GM12878 (cell line): ENCODE measurements around the gene HAAO. TPM values are rescaled to one million over a fixed set of nuclear protein-coding genes. Genes with fewer than 3 reads are reported as not detected.

ENCODE experiments used
- ATAC-seq: fragments of 200-7000 bp; cut with Tn5 transposase; 3 replicates; pipeline ENCODE4 v1.9.1; 2020; ENCODE audit warnings: mild to moderate bottlenecking, moderate library complexity
- BruUV-seq: library from RNA; stranded (reverse); fragments of 400-500 nt; replicated peaks from 2 replicates; lab custom pipeline; 2021; lab: Mats Ljungman, UMichigan
- CTCF ChIA-PET: fragments of 300-600 bp; sonication (Branson Sonifier 250); formaldehyde crosslinking; extraction: SDS; loops from one replicate; lab custom pipeline; 2021; ENCODE audit warnings: inconsistent platforms; lab: Yijun Ruan, JAX
- POLR2A ChIA-PET: fragments of 350-600 bp; formaldehyde crosslinking; extraction: SDS; loops from one replicate; lab custom pipeline; 2021; ENCODE audit warnings: inconsistent platforms; lab: Charles Lee
- RAD21 ChIA-PET: fragments of 300-600 bp; sonication (Branson Sonifier 250); formaldehyde crosslinking; loops from one replicate; lab custom pipeline; 2023; ENCODE audit warnings: antibody characterized with exemption; ENCODE audit not compliant: unreplicated experiment; lab: Charles Lee
- SMC1A ChIA-PET: fragments of 300-600 bp; sonication (Branson Sonifier 250); formaldehyde crosslinking; loops from one replicate; lab custom pipeline; 2023; ENCODE audit not compliant: unreplicated experiment, uncharacterized antibody; lab: Charles Lee
- DNase-seq: peaks from one replicate; pipeline ENCODE4 v3.0.0-alpha.2; 2011; ENCODE audit warnings: low read depth, low spot score
- FAIRE-seq: peaks from 3 replicates; lab custom pipeline; 2011; peaks lifted over from hg19 to GRCh38; lab: Jason Lieb, UNC
- H2AFZ ChIP-seq: 2 replicates; pipeline ENCODE4 v1.6.0; 2011; ENCODE audit warnings: low read depth, low read length, control low read depth; ENCODE audit not compliant: control insufficient read depth
- H3K27ac ChIP-seq: 2 replicates; pipeline ENCODE4 v1.5.1; 2011; ENCODE audit warnings: control low read depth; ENCODE audit not compliant: control insufficient read depth, insufficient read depth
- H3K27me3 ChIP-seq, 2 experiments: replicated peaks in 1 of 2; 2 replicates each; pipeline versions ENCODE4 v1.6.0 to v1.6.1; 2011; ENCODE audit warnings: low read length in 1 of 2; ENCODE audit not compliant: control insufficient read depth in 2 of 2, insufficient read depth in 2 of 2
- H3K36me3 ChIP-seq, 2 experiments: 2 replicates each; pipeline ENCODE4 v1.5.1; 2011; ENCODE audit warnings: low read length in 1 of 2; ENCODE audit not compliant: control insufficient read depth in 2 of 2, insufficient read depth in 2 of 2
- H3K4me1 ChIP-seq: 2 replicates; pipeline ENCODE4 v1.6.1; 2011; ENCODE audit warnings: mild to moderate bottlenecking, low read length, moderate library complexity, mixed read lengths; ENCODE audit not compliant: control insufficient read depth, insufficient read depth
- H3K4me2 ChIP-seq: 2 replicates; pipeline ENCODE4 v1.6.0; 2011; ENCODE audit warnings: control low read depth; ENCODE audit not compliant: control insufficient read depth, insufficient read depth
- H3K4me3 ChIP-seq: fragments of 200-600 bp; sonication (generic); 2 replicates; pipeline ENCODE4 v1.5.1; 2016
- H3K79me2 ChIP-seq: 2 replicates; pipeline ENCODE4 v1.6.0; 2011; ENCODE audit warnings: low read length; ENCODE audit not compliant: control insufficient read depth, insufficient read depth
- H3K9ac ChIP-seq: 2 replicates; pipeline ENCODE4 v1.8.0; 2011; ENCODE audit warnings: low read length, control low read depth, mixed read lengths; ENCODE audit not compliant: control insufficient read depth, insufficient read depth
- H3K9me3 ChIP-seq: replicated peaks from 3 replicates; pipeline ENCODE4 v1.5.1; 2011; ENCODE audit warnings: mild to moderate bottlenecking, low read length; ENCODE audit not compliant: control insufficient read depth, insufficient read depth
- H4K20me1 ChIP-seq: 2 replicates; pipeline ENCODE4 v1.6.0; 2011; ENCODE audit not compliant: control insufficient read depth, insufficient read depth
- ATF7 ChIP-seq: fragments of 450-650 bp; IDR thresholded peaks from 2 replicates; pipeline ENCODE4 v1.6.1; 2016; ENCODE audit warnings: low read depth, mild to moderate bottlenecking
- BACH1 ChIP-seq: fragments of 450-650 bp; IDR thresholded peaks from 2 replicates; pipeline ENCODE4 v1.6.1; 2017; ENCODE audit warnings: mild to moderate bottlenecking, borderline replicate concordance
- CBX3 ChIP-seq: fragments of 200-600 bp; sonication (generic); IDR thresholded peaks from 2 replicates; pipeline ENCODE4 v1.6.1; 2016; ENCODE audit warnings: low read depth, borderline replicate concordance
- CTCF ChIP-seq, 3 experiments: IDR thresholded peaks in 2 of 3; conservative IDR thresholded peaks in 1 of 3; 2 replicates each; pipeline ENCODE4 v1.5.1; 2011; ENCODE audit warnings: low read depth in 3 of 3, low read length in 3 of 3, mild to moderate bottlenecking in 3 of 3, control low read depth in 2 of 3, moderate library complexity in 2 of 3, inconsistent platforms in 1 of 3, mixed read lengths in 1 of 3; ENCODE audit not compliant: control insufficient read depth in 2 of 3, insufficient read depth in 1 of 3; ENCODE audit errors: extremely low read depth in 1 of 3
- EP300 ChIP-seq, 2 experiments: fragments of 150-350 bp in 1 of 2; IDR thresholded peaks; 2 replicates each; pipeline ENCODE4 v1.6.1; 2011 to 2012; ENCODE audit warnings: low read depth in 2 of 2, low read length in 2 of 2, borderline replicate concordance in 1 of 2, improper control_type of control experiment in 1 of 2, inconsistent platforms in 1 of 2; ENCODE audit not compliant: control insufficient read depth in 1 of 2
- FOXK2 ChIP-seq: fragments of 450-650 bp; IDR thresholded peaks from 2 replicates; pipeline ENCODE4 v1.6.1; 2017; ENCODE audit warnings: mild to moderate bottlenecking, moderate library complexity
- IKZF1 ChIP-seq: fragments of 450-650 bp; conservative IDR thresholded peaks from 2 replicates; pipeline ENCODE4 v1.6.1; 2017; ENCODE audit warnings: antibody characterized with exemption, mild to moderate bottlenecking
- IRF4 ChIP-seq: IDR thresholded peaks from 2 replicates; pipeline ENCODE4 v1.6.1; 2011; ENCODE audit warnings: low read depth, low read length
- MYC ChIP-seq: IDR thresholded peaks from 2 replicates; pipeline ENCODE4 v1.6.1; 2011; ENCODE audit warnings: mild to moderate bottlenecking, low read length, moderate library complexity, inconsistent platforms; ENCODE audit not compliant: insufficient read depth, insufficient replicate concordance, insufficient read length, severe bottlenecking
- NR2C2 ChIP-seq: IDR thresholded peaks from 2 replicates; pipeline ENCODE4 v1.6.1; 2011; ENCODE audit warnings: borderline replicate concordance, low read depth; ENCODE audit not compliant: control insufficient read depth, insufficient read length
- NRF1 ChIP-seq: conservative IDR thresholded peaks from 2 replicates; pipeline ENCODE4 v1.6.1; 2011; ENCODE audit warnings: mild to moderate bottlenecking, low read depth, low read length, improper control_type of control experiment
- PKNOX1 ChIP-seq: fragments of 450-650 bp; IDR thresholded peaks from 2 replicates; pipeline ENCODE4 v1.6.1; 2016; ENCODE audit warnings: mild to moderate bottlenecking
- RB1 ChIP-seq: fragments of 450-650 bp; formaldehyde crosslinking; IDR thresholded peaks from 2 replicates; pipeline ENCODE4 v1.6.1; 2017; ENCODE audit warnings: mild to moderate bottlenecking, borderline replicate concordance
- SIN3A ChIP-seq: IDR thresholded peaks from 2 replicates; pipeline ENCODE4 v1.6.1; 2012; ENCODE audit warnings: low read depth, low read length, improper control_type of control experiment
- SREBF1 ChIP-seq: IDR thresholded peaks from 2 replicates; pipeline ENCODE4 v1.6.1; 2012; ENCODE audit warnings: mild to moderate bottlenecking, low read length
- SREBF2 ChIP-seq: IDR thresholded peaks from 2 replicates; pipeline ENCODE4 v1.6.1; 2012; ENCODE audit warnings: mild to moderate bottlenecking, low read length
- SUZ12 ChIP-seq: fragments of 200-600 bp; sonication (generic); IDR thresholded peaks from one replicate; pipeline ENCODE4 v1.6.1; 2018; ENCODE audit warnings: antibody characterized with exemption, mild to moderate bottlenecking; ENCODE audit not compliant: unreplicated experiment
- TARDBP ChIP-seq: IDR thresholded peaks from 2 replicates; pipeline ENCODE4 v1.6.1; 2016; ENCODE audit warnings: borderline replicate concordance
- WGBS: methylation state at CpG from one replicate; pipeline ENCODE4 v1.1.6; 2016; ENCODE audit warnings: low lambda C conversion rate; ENCODE audit not compliant: insufficient replicate concordance, insufficient coverage; ENCODE audit errors: missing lambda C conversion rate; 5-methylcytosine and 5-hydroxymethylcytosine counted together
- in situ Hi-C: fragments of 300-500 bp; cut with MboI; formaldehyde crosslinking; loops from 9 replicates; pipeline ENCODE4 v1.14.3; 2018; ENCODE audit warnings: mixed read lengths
- intact Hi-C: fragments of 100-400 bp; cut with micrococcal nuclease; formaldehyde crosslinking; loops from one replicate; pipeline ENCODE4 v1.14.2; 2022; ENCODE audit not compliant: unreplicated experiment
- polyA plus RNA-seq, 11 experiments: library from polyadenylated mRNA; depleted of rRNA in 4 of 11; unstranded in 6 of 11; stranded (reverse) in 5 of 11; fragments of >200 nt; fragmentation: Nextera tagmentation in 4 of 11; fragmentation: Illumina TruSeq in 1 of 11; extraction: Ambion mirVana in 4 of 11; extraction: Trizol in 1 of 11; gene quantifications; 1 replicate in 1 of 11; 2 replicates in 10 of 11; pipeline versions ENCODE4 v1.2.1 to v1.2.3, GENCODE V29; 2011 to 2016; ENCODE audit warnings: inconsistent platforms in 2 of 11, missing spikeins in 2 of 11, low read depth in 1 of 11
- total RNA-seq, 4 experiments: library from RNA; depleted of rRNA in 3 of 4; stranded (reverse); fragments of >200 nt in 3 of 4; fragmentation: Illumina TruSeq in 1 of 4; extraction: Trizol in 1 of 4; gene quantifications; 2 replicates each; pipeline versions ENCODE4 v1.2.1 to v1.2.3, GENCODE V29; 2013 to 2021
- TF ChIP-seq, protein P1 (sequence below): fragments of 450-650 bp; IDR thresholded peaks from 2 replicates; pipeline ENCODE4 v1.6.1; 2017; ENCODE audit warnings: low read depth, mild to moderate bottlenecking, moderate library complexity

The HAAO gene
- total and polyA plus RNA-seq, 10 of the 15 experiments (the other 5 are each of a cell fraction or from before 2014, with no cell fraction given) = 4.3 to 58.7 (median 26.8) TPM

DNA sequence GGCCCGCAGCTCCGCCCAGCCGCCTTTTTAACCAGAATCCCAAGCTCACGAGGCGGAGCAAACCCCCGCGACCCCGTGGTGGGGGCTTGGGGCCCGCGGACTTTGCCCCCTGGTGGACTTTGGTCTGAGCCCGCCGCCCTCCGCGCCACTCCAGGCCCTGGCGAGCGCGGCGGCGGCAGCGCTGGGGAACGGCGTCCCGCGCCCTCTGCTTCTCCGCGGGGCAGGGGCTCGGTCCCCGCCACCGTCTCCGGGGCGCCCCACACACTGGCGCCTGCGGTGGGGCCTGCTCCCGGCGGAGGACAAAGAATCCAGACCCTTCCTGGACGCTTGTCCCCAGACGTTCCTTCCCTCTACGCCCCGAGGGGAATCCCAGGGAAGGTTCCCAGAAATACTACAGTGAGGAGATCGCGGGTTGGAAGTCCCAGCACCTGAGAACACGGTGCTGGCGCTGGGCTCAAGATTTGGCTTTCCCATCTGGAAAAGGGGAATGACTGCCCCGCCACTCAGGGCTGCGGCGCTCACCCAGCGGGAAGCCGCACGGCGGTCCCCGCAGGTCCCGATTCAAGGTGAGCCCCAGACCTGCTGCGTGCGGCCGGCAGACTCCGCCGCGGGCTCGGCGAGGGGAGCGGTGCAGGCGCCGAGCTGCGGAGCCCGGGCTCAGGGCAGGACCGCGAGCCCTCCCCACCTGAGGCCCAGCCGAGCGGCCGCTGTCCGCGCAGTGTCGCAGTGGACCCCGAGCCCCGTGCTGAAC, at the start of gene HAAO (continued):
- peak; percentile 9 to 27 (median 12); a peak in 1 of 6 replicates for TF ChIP-seq CTCF (IDR thresholded peaks at IDR 0.05 in 2 of 3, conservative IDR thresholded peaks at IDR 0.05 in 1 of 3; ENCODE audit: control insufficient read depth in 2 of 3, extremely low read depth in 1 of 3, insufficient read depth in 1 of 3, low read depth in 3 of 3, low read length in 3 of 3)
- TF ChIP-seq IKZF1 = peak; percentile 89

GRCh38 chr2:42841344-42841743, 49.0 kb upstream of the HAAO start:
- no TSS peak for BruUV-seq
- POLR2A ChIA-PET = no interaction called here
- ATAC-seq = no peak

More at GRCh38 chr2:42841344-42841743, 49.0 kb upstream of the HAAO start:
- TF ChIP-seq, protein P1, sequence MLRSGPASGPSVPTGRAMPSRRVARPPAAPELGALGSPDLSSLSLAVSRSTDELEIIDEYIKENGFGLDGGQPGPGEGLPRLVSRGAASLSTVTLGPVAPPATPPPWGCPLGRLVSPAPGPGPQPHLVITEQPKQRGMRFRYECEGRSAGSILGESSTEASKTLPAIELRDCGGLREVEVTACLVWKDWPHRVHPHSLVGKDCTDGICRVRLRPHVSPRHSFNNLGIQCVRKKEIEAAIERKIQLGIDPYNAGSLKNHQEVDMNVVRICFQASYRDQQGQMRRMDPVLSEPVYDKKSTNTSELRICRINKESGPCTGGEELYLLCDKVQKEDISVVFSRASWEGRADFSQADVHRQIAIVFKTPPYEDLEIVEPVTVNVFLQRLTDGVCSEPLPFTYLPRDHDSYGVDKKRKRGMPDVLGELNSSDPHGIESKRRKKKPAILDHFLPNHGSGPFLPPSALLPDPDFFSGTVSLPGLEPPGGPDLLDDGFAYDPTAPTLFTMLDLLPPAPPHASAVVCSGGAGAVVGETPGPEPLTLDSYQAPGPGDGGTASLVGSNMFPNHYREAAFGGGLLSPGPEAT = no peak
- TF ChIP-seq SIN3A = no peak
- TF ChIP-seq CBX3 = no peak
- TF ChIP-seq MYC = no peak
- no peak for TF ChIP-seq IRF4
- no peak for TF ChIP-seq EP300 (IDR thresholded peaks at IDR 0.05; ENCODE audit: borderline replicate concordance in 1 of 2, control insufficient read depth in 1 of 2, low read depth in 2 of 2, low read length in 2 of 2)
- no peak for TF ChIP-seq FOXK2
- TF ChIP-seq NRF1 = no peak
- TF ChIP-seq ATF7 = no peak
- TF ChIP-seq NR2C2 = no peak
- TF ChIP-seq SREBF1 = no peak
- no peak for TF ChIP-seq BACH1
- TF ChIP-seq SUZ12 = no peak
- no peak for TF ChIP-seq TARDBP
- no peak for TF ChIP-seq RB1
- TF ChIP-seq PKNOX1 = no peak
- TF ChIP-seq SREBF2 = no peak
- no peaks in the 10 kb centered on the region; a peak in 3 of 4 replicates for H3K27me3 ChIP-seq
- ChIA-PET SMC1A (no interaction called here), CTCF (no interaction called here), RAD21 (no interaction called here)
- DNase-seq (no peak), FAIRE-seq (no peak)
- H3K4me2 ChIP-seq = no peak overlapping the region
- H3K4me1 ChIP-seq = no peaks in the 10 kb centered on the region
- no peaks in the 10 kb centered on the region; the same call in 2 of the 3 replicates for H3K9me3 ChIP-seq
- no peaks in the 10 kb centered on the region for H3K36me3 ChIP-seq
- H4K20me1 ChIP-seq = no peaks in the 10 kb centered on the region
- in situ Hi-C loops (no loop called here), intact Hi-C loops (no loop called here)
- no peak overlapping the region for H3K4me3 ChIP-seq
- 26% methylated on average over 5 of the region's 5 CpGs for WGBS
- no peak overlapping the region for H3K9ac ChIP-seq
- no peak overlapping the region for H2AFZ ChIP-seq
- H3K79me2 ChIP-seq = no peaks in the 10 kb centered on the region
- no peak overlapping the region for H3K27ac ChIP-seq
